Immature natural killer cell (primary cell): Measurements from ENCODE around the gene GPSM1. TPM values are rescaled to one million over a fixed set of nuclear protein-coding genes. Genes with fewer than 3 reads are reported as not detected.

Experiments used
- DNase-seq, 3 donors: peaks; one replicate each; pipeline ENCODE4 v3.0.0; 2022; ENCODE audit warnings: mixed read lengths in 1 of 3
- H3K27ac Mint-ChIP-seq, 6 donors: one replicate each; pipeline ENCODE4 v1.8.0; 2020; ENCODE audit warnings: mixed read lengths in 6 of 6, mild to moderate bottlenecking in 5 of 6, inconsistent platforms in 4 of 6, moderate library complexity in 3 of 6
- H3K27me3 Mint-ChIP-seq, 3 donors: one replicate each; pipeline ENCODE4 v1.8.0; 2020 to 2021; ENCODE audit warnings: low read depth in 3 of 3, mild to moderate bottlenecking in 3 of 3, mixed read lengths in 3 of 3, moderate library complexity in 3 of 3, inconsistent platforms in 1 of 3
- H3K36me3 Mint-ChIP-seq, 3 donors: one replicate each; pipeline ENCODE4 v1.8.0; 2020; ENCODE audit warnings: mixed read lengths in 3 of 3, inconsistent platforms in 2 of 3, mild to moderate bottlenecking in 2 of 3
- H3K4me1 Mint-ChIP-seq, 2 donors: one replicate each; pipeline ENCODE4 v1.8.0; 2020; ENCODE audit warnings: inconsistent platforms in 2 of 2, mild to moderate bottlenecking in 2 of 2, mixed read lengths in 2 of 2, moderate library complexity in 1 of 2
- H3K4me3 Mint-ChIP-seq, 5 donors: one replicate each; pipeline ENCODE4 v1.8.0; 2020; ENCODE audit warnings: mild to moderate bottlenecking in 5 of 5, mixed read lengths in 5 of 5, inconsistent platforms in 3 of 5, moderate library complexity in 3 of 5
- H3K9me3 Mint-ChIP-seq, 6 donors: one replicate each; pipeline ENCODE4 v1.8.0; 2020; ENCODE audit warnings: mild to moderate bottlenecking in 6 of 6, mixed read lengths in 6 of 6, inconsistent platforms in 4 of 6, moderate library complexity in 3 of 6
- polyA plus RNA-seq, 3 donors: library from polyadenylated mRNA; unstranded; fragments of 300-500 nt; fragmentation: Illumina TruSeq; gene quantifications; one replicate each; pipeline ENCODE4 v1.2.3, GENCODE V29; 2021

GPSM1 gene
- polyA plus RNA-seq, 3 donors from 2014 or later = 0.43 to 1.3 TPM; not detected in 1

- no peak for DNase-seq
- H3K9me3 Mint-ChIP-seq = no peaks in the 10 kb centered on the region
- no peak overlapping the region for H3K27ac Mint-ChIP-seq
- no peaks in the 10 kb centered on the region for H3K4me1 Mint-ChIP-seq
- no peak overlapping the region for H3K4me3 Mint-ChIP-seq
- peaks cover 0 to 5% (median 0%) of the 10 kb centered on the region in 3 donors for H3K27me3 Mint-ChIP-seq
- peaks cover 0 to 4% (median 0%) of the 10 kb centered on the region in 3 donors for H3K36me3 Mint-ChIP-seq
Observed at GRCh38 chr9:136379003-136379287, 51.6 kb downstream of the GPSM1 start.

- Mint-ChIP-seq H3K4me3 (no peak overlapping the region), H3K27ac (no peak overlapping the region), H3K27me3 (peaks cover 0 to 5% (median 0%) of the 10 kb centered on the region in 3 donors), H3K9me3 (no peaks in the 10 kb centered on the region), H3K36me3 (peaks cover 0 to 4% (median 0%) of the 10 kb centered on the region in 3 donors), H3K4me1 (peaks cover 0 to under 1% of the 10 kb centered on the region in 2 donors)
- no peak for DNase-seq
Observed at GRCh38 chr9:136379401-136379800, 52.1 kb downstream of the GPSM1 start.

- H3K4me3 Mint-ChIP-seq = no peak overlapping the region
- peaks cover 4 to 9% (median 5%) of the 10 kb centered on the region in 3 donors for H3K36me3 Mint-ChIP-seq
- DNase-seq = no peak
- peaks cover 4 to 6% of the 10 kb centered on the region in 2 donors for H3K4me1 Mint-ChIP-seq
- no peaks in the 10 kb centered on the region for H3K9me3 Mint-ChIP-seq
- H3K27me3 Mint-ChIP-seq = peaks cover 0 to 5% (median 0%) of the 10 kb centered on the region in 3 donors
- no peak overlapping the region for H3K27ac Mint-ChIP-seq
Observed at GRCh38 chr9:136379891-136380290, 52.6 kb downstream of the GPSM1 start.

- no peak overlapping the region for H3K27ac Mint-ChIP-seq
- no peak for DNase-seq
- H3K9me3 Mint-ChIP-seq = no peaks in the 10 kb centered on the region
Observed at GRCh38 chr9:136380381-136380780, 53.0 kb downstream of the GPSM1 start.

GRCh38 chr9:136381311-136381710 is 54.0 kb downstream of the GPSM1 start:
- Mint-ChIP-seq H3K4me3 (no peak overlapping the region), H3K9me3 (no peaks in the 10 kb centered on the region), H3K4me1 (peaks cover 13 to 18% of the 10 kb centered on the region in 2 donors), H3K27me3 (peaks cover 0 to 3% (median 0%) of the 10 kb centered on the region in 3 donors), H3K36me3 (peaks cover 7 to 19% (median 14%) of the 10 kb centered on the region in 3 donors), H3K27ac (no peak overlapping the region)
- DNase-seq = no peak

More at GRCh38 chr9:136380381-136380780, 53.0 kb downstream of the GPSM1 start:
- Mint-ChIP-seq H3K36me3 (peaks cover 7 to 12% (median 8%) of the 10 kb centered on the region in 3 donors), H3K27me3 (peaks cover 0 to 5% (median 0%) of the 10 kb centered on the region in 3 donors), H3K4me1 (peaks cover 8 to 10% of the 10 kb centered on the region in 2 donors), H3K4me3 (no peak overlapping the region)

DNA sequence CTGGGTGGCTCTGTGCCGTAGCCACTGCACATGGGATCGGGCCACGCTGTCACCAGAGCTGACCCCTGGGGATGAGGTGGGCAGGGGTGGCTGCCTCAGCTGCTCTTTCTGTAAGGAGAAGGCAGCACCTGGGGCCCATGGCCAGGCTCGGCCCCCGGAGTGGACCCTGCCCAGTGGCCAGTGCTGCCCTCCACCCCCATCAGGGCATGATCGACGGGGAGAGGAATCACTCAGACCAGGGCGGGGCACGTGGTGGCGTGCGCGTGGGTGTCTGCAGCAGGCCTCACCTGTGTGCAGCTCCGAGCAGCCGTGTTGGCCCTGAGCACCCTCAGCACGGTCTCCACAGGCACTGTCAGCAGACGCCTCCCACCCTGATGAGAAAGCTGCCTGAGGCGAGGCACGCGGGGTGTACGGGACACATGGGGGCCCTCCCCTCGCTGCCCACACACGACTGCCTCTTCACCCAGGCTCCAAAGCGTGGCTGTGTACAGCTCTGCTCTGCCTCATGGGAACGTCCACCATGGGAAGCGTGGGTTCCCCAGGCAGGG is 54.7 kb downstream of the GPSM1 start:
- Mint-ChIP-seq H3K4me3 (no peak overlapping the region), H3K36me3 (peaks cover 7 to 23% (median 14%) of the 10 kb centered on the region in 3 donors), H3K4me1 (peaks cover 13 to 18% of the 10 kb centered on the region in 2 donors), H3K9me3 (no peaks in the 10 kb centered on the region), H3K27ac (no peak overlapping the region), H3K27me3 (peaks cover 0 to 1% (median 0%) of the 10 kb centered on the region in 3 donors)
- DNase-seq = no peak

GRCh38 chr9:136383436-136383835 is 56.1 kb downstream of the GPSM1 start:
- H3K4me3 Mint-ChIP-seq = no peak overlapping the region
- no peak overlapping the region for H3K27ac Mint-ChIP-seq
- no peaks in the 10 kb centered on the region for H3K9me3 Mint-ChIP-seq
- H3K27me3 Mint-ChIP-seq = peaks cover 0 to 2% (median 1%) of the 10 kb centered on the region in 3 donors
- no peak for DNase-seq
- H3K36me3 Mint-ChIP-seq = peaks cover 7 to 31% (median 14%) of the 10 kb centered on the region in 3 donors
- peaks cover 13 to 18% of the 10 kb centered on the region in 2 donors for H3K4me1 Mint-ChIP-seq

- Mint-ChIP-seq H3K36me3 (peaks cover 11 to 46% (median 22%) of the 10 kb centered on the region in 3 donors), H3K27ac (peak overlapping the region in 2 of 6 donors; percentile 36 to 51), H3K4me3 (no peak overlapping the region), H3K27me3 (peaks cover 0 to 3% (median 3%) of the 10 kb centered on the region in 3 donors), H3K9me3 (no peaks in the 10 kb centered on the region), H3K4me1 (peaks cover 13 to 18% of the 10 kb centered on the region in 2 donors)
- DNase-seq = peak; percentile 35 to 54 (median 44)
Observed at GRCh38 chr9:136385015-136385414, 57.7 kb downstream of the GPSM1 start.

GRCh38 chr9:136386018-136386417 is 58.7 kb downstream of the GPSM1 start:
- H3K27ac Mint-ChIP-seq = peak overlapping the region in 2 of 6 donors; percentile 34 to 67
- H3K27me3 Mint-ChIP-seq = peaks cover 0 to 3% (median 3%) of the 10 kb centered on the region in 3 donors
- H3K9me3 Mint-ChIP-seq = no peaks in the 10 kb centered on the region
- no peak for DNase-seq
- H3K4me1 Mint-ChIP-seq = peaks cover 13 to 18% of the 10 kb centered on the region in 2 donors
- peaks cover 11 to 48% (median 22%) of the 10 kb centered on the region in 3 donors for H3K36me3 Mint-ChIP-seq
- peak overlapping the region in 1 of 5 donors; percentile 72 for H3K4me3 Mint-ChIP-seq

DNA sequence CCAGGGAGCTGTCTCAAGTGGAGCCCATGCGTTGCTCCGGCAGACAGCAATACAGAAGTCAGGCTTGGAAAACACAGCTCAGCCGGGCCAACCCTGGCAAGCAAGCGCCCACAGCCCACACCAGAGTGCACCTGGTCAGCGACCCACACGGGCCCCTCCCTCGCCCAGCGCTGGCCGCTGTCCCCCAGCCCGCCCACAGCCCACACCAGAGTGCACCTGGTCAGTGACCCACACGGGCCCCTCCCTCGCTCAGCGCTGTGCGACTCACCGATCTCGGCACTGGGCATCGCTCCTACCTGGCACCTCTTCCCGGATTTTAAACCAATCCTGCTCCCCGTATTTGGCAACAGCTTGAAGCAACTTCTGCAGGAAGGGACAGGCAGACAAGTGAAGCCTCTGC is 59.9 kb downstream of the GPSM1 start:
- Mint-ChIP-seq H3K4me3 (no peak overlapping the region), H3K9me3 (no peaks in the 10 kb centered on the region), H3K4me1 (peaks cover 13 to 18% of the 10 kb centered on the region in 2 donors), H3K27ac (no peak overlapping the region), H3K27me3 (peaks cover 0 to 5% (median 3%) of the 10 kb centered on the region in 3 donors), H3K36me3 (peaks cover 18 to 54% (median 27%) of the 10 kb centered on the region in 3 donors)
- DNase-seq = no peak

DNA sequence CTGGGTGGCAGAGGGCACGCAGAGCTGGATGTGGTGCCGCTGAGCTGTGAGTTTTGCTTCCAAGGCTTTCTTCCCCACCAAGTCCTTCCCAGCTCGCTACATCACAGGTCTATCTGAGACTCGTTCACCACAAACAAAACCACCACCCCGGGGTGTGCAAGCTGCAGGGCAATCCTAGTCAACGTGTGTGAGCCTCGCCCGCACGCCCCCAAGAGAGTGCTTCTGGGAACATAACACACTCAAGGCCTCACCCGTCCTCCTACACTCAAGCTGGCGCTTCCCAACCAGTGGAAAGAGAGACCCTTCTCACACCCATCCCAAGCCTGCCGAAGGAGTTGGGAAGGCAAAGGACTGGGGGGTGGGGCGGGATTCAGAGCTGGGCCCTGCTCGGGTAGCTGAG is 62.1 kb downstream of the GPSM1 start:
- H3K9me3 Mint-ChIP-seq = no peaks in the 10 kb centered on the region
- no peak overlapping the region for H3K4me3 Mint-ChIP-seq
- no peak for DNase-seq
- peaks cover 0 to 5% (median 3%) of the 10 kb centered on the region in 3 donors for H3K27me3 Mint-ChIP-seq
- H3K36me3 Mint-ChIP-seq = peaks cover 18 to 50% (median 27%) of the 10 kb centered on the region in 3 donors
- peaks cover 13 to 18% of the 10 kb centered on the region in 2 donors for H3K4me1 Mint-ChIP-seq
- H3K27ac Mint-ChIP-seq = no peak overlapping the region

- Mint-ChIP-seq H3K9me3 (no peaks in the 10 kb centered on the region), H3K4me1 (no peaks in the 10 kb centered on the region), H3K27ac (peak overlapping the region in 1 of 6 donors; percentile 16), H3K4me3 (no peak overlapping the region), H3K27me3 (peaks cover 0 to 5% (median 3%) of the 10 kb centered on the region in 3 donors), H3K36me3 (peaks cover 11 to 37% (median 13%) of the 10 kb centered on the region in 3 donors)
- no peak for DNase-seq
Observed at GRCh38 chr9:136391737-136392537, 64.6 kb downstream of the GPSM1 start.

DNA sequence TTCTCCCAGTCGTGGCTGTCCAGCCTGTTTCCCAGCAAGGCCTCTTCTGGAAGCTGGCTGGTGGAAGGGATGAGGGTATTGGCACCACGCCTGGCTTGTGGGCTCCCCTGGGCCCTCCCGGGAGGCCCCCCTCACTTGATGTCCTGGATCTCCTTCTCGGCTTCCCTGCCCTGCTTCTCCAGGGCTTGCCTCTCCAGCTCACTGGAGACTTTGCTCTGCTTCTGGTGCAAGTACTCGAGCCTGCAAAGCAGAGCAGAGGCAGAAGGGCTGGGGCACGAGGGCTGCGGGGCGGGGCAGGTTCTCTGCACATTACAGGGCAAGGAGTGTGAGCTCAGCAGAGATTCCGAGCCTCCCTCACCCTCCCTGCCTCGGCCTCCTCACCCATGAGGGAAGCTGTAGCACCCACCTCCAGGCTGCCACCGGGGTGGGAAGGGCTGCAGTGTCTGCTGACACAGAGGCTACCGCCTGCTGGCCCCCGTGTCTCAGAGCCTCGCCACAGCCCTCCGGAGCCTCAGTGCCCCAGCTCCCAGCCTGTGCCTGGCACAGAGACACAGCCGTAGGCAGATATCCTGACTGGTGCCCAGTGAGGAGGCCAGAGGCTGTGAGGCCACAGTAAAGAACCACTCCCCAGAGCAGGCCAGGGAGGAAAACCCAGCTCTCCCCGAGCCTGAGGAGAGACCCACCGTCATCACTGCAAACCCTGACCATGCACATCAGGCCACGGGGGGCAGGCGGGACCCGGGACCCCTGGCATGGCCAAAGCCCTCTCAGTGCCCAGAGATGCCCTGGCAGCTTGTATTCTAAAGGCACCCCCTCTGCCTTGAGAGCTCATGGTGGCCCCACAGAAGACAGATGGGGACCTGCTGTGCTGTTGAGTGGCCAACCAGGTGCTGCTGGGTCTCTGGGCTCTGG is 65.5 kb downstream of the GPSM1 start:
- Mint-ChIP-seq H3K27ac (no peak overlapping the region), H3K36me3 (peaks cover 11 to 32% (median 13%) of the 10 kb centered on the region in 3 donors), H3K4me1 (no peaks in the 10 kb centered on the region), H3K9me3 (no peaks in the 10 kb centered on the region), H3K27me3 (peaks cover 0 to 3% (median 3%) of the 10 kb centered on the region in 3 donors), H3K4me3 (no peak overlapping the region)
- DNase-seq = no peak
